Endodermal cell (in vitro differentiated cells): ENCODE results near the gene TEX14. TPM values are rescaled to one million over a fixed set of nuclear protein-coding genes. Genes with fewer than 3 reads are reported as not detected.

Experiments used
- DNase-seq: peaks from one replicate; pipeline ENCODE4 v3.0.0-alpha.2; 2017
- H3K27ac ChIP-seq: 2 replicates; pipeline ENCODE4 v1.5.1; 2013; ENCODE audit warnings: mild to moderate bottlenecking, low read depth, low read length, moderate library complexity
- H3K27me3 ChIP-seq: 2 replicates; pipeline ENCODE4 v1.6.1; 2013; ENCODE audit warnings: mild to moderate bottlenecking, low read length, moderate library complexity; ENCODE audit not compliant: insufficient read depth, control insufficient read depth, poor library complexity, severe bottlenecking
- H3K36me3 ChIP-seq: 2 replicates; pipeline ENCODE4 v1.7.0; 2013; ENCODE audit warnings: mild to moderate bottlenecking, low read length, moderate library complexity; ENCODE audit not compliant: control insufficient read depth, insufficient read depth
- H3K4me1 ChIP-seq: one replicate; pipeline ENCODE4 v1.7.0; 2013; ENCODE audit warnings: low read length; ENCODE audit not compliant: control insufficient read depth, insufficient read depth
- H3K4me3 ChIP-seq: 2 replicates; pipeline ENCODE4 v1.5.1; 2013; ENCODE audit warnings: mild to moderate bottlenecking, low read length, moderate library complexity
- H3K9ac ChIP-seq: 2 replicates; pipeline ENCODE4 v1.6.1; 2013; ENCODE audit warnings: mild to moderate bottlenecking, low read length, moderate library complexity; ENCODE audit not compliant: poor library complexity, severe bottlenecking; ENCODE audit errors: extremely low read depth
- H3K9me3 ChIP-seq: 2 replicates; pipeline ENCODE4 v1.6.1; 2013; ENCODE audit warnings: mild to moderate bottlenecking, low read length, moderate library complexity; ENCODE audit not compliant: control insufficient read depth
- H3K27ac Mint-ChIP-seq: 2 replicates; pipeline ENCODE4 v1.8.0; 2020; ENCODE audit warnings: mixed read lengths
- H3K27me3 Mint-ChIP-seq: 2 replicates; pipeline ENCODE4 v1.8.0; 2021; ENCODE audit warnings: mild to moderate bottlenecking, mixed read lengths; ENCODE audit not compliant: insufficient read depth
- H3K36me3 Mint-ChIP-seq: 2 replicates; pipeline ENCODE4 v1.8.0; 2020; ENCODE audit warnings: low read depth, mixed read lengths
- H3K4me1 Mint-ChIP-seq: 2 replicates; pipeline ENCODE4 v1.8.0; 2020; ENCODE audit warnings: mixed read lengths
- H3K4me3 Mint-ChIP-seq: 2 replicates; pipeline ENCODE4 v1.8.0; 2020; ENCODE audit warnings: mild to moderate bottlenecking, moderate library complexity, mixed read lengths
- H3K9me3 Mint-ChIP-seq: 2 replicates; pipeline ENCODE4 v1.8.0; 2020; ENCODE audit warnings: mild to moderate bottlenecking, mixed read lengths
- CTCF ChIP-seq: fragments of 200-600 bp; sonication (generic); conservative IDR thresholded peaks from 2 replicates; pipeline ENCODE4 v1.5.0; 2021; ENCODE audit warnings: antibody characterized with exemption, mild to moderate bottlenecking
- WGBS, 2 experiments: methylation state at CpG; one replicate each; pipeline versions ENCODE4 v1.1.5 to v1.1.7; 2013; ENCODE audit warnings: missing lambda C conversion rate in 2 of 2, mixed read lengths in 1 of 2; ENCODE audit not compliant: insufficient coverage in 1 of 2, insufficient read length in 1 of 2; 5-methylcytosine and 5-hydroxymethylcytosine counted together
- total RNA-seq, 2 donors: library from RNA; stranded (reverse); fragmentation: NEBNext Ultra II Directional in 1 of 2; extraction: Animal tissue kit (Norgen Biotek cat#: 25700) in 1 of 2; gene quantifications; 2 replicates in 1 of 2; 3 replicates in 1 of 2; pipeline ENCODE4 v1.2.1, GENCODE V29; 2021

TEX14 gene
- total RNA-seq, 2 donors from 2014 or later = 0.09 to 0.18 TPM

- Mint-ChIP-seq H3K9me3 (no peaks in the 10 kb centered on the region), H3K4me1 (no peaks in the 10 kb centered on the region), H3K27me3 (peaks cover 2% of the 10 kb centered on the region), H3K36me3 (no peaks in the 10 kb centered on the region), H3K4me3 (no peak overlapping the region), H3K27ac (no peak overlapping the region)
- no peaks in the 10 kb centered on the region for H3K27me3 ChIP-seq
- WGBS, 2 experiments = 91 to 100% methylated on average over 2 to 3 of the region's 3 CpGs
- H3K36me3 ChIP-seq = no peaks in the 10 kb centered on the region
- no peaks in the 10 kb centered on the region for H3K4me1 ChIP-seq
- no peak for TF ChIP-seq CTCF
- H3K9me3 ChIP-seq = no peaks in the 10 kb centered on the region
- H3K27ac ChIP-seq = no peak overlapping the region
- H3K9ac ChIP-seq = no peak overlapping the region
- H3K4me3 ChIP-seq = no peak overlapping the region
- DNase-seq = no peak
These were observed 94.5 kb downstream of the TEX14 start for GRCh38 chr17:58597371-58597770.

DNA sequence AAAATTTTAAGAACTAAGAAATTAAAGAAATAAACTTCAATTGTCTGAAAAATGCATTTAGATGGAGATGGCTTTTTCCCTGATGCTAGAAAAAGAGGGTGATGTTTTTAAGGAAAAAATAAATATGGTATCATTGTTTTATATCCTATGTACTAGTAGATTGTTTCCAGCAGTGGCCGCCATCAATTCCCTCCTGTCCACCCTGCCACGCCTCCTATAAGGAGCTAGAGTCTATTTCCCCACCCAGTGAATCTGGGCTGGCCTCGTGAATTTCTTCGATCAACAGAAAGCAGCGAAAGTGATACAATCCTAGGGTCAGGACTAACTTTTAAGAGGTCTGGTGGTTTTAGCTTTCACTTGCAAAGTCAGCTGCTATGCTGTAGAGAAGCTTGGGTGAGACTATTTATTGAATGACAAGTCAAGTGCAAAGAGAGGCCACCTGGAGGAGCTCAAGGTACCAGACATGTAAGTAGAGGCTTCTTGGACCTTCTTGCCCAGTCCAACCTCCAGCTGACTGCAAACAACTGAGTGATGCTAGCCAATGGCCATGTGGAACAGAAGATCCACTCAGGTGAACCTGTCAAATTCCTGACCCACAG lies 96.6 kb downstream of the TEX14 start:
- Histone ChIP-seq H3K4me3 (no peak overlapping the region), H3K9me3 (no peaks in the 10 kb centered on the region), H3K36me3 (no peaks in the 10 kb centered on the region), H3K27me3 (no peaks in the 10 kb centered on the region), H3K27ac (no peak overlapping the region), H3K4me1 (no peaks in the 10 kb centered on the region), H3K9ac (no peak overlapping the region)
- H3K4me1 Mint-ChIP-seq = no peaks in the 10 kb centered on the region
- DNase-seq = peak; percentile 57
- no peaks in the 10 kb centered on the region for H3K9me3 Mint-ChIP-seq
- no peaks in the 10 kb centered on the region for H3K36me3 Mint-ChIP-seq
- WGBS, 2 experiments = 87 to 93% methylated on average over 4 to 5 of the region's 5 CpGs
- no peak overlapping the region for H3K4me3 Mint-ChIP-seq
- H3K27ac Mint-ChIP-seq = no peak overlapping the region
- TF ChIP-seq CTCF = peak; percentile 50
- H3K27me3 Mint-ChIP-seq = peaks cover 2% of the 10 kb centered on the region

GRCh38 chr17:58593123-58593522 lies 98.7 kb downstream of the TEX14 start:
- no peaks in the 10 kb centered on the region for H3K27me3 Mint-ChIP-seq
- no peak overlapping the region for H3K27ac Mint-ChIP-seq
- Histone ChIP-seq H3K36me3 (no peaks in the 10 kb centered on the region), H3K9me3 (no peaks in the 10 kb centered on the region), H3K27me3 (no peaks in the 10 kb centered on the region), H3K4me1 (no peaks in the 10 kb centered on the region), H3K9ac (no peak overlapping the region), H3K4me3 (no peak overlapping the region), H3K27ac (no peak overlapping the region)
- no peaks in the 10 kb centered on the region for H3K4me1 Mint-ChIP-seq
- H3K36me3 Mint-ChIP-seq = no peaks in the 10 kb centered on the region
- 92 to 96% methylated on average over 1 of the region's 1 CpG for WGBS, 2 experiments
- DNase-seq = no peak
- H3K9me3 Mint-ChIP-seq = no peaks in the 10 kb centered on the region
- H3K4me3 Mint-ChIP-seq = no peak overlapping the region
- TF ChIP-seq CTCF = no peak
